HCT116 (cell line): ENCODE results near the gene GLB1L. TPM values are rescaled to one million over a fixed set of nuclear protein-coding genes. Genes with fewer than 3 reads are reported as not detected.

Experiments
- ATAC-seq: fragments of 200-7000 bp; cut with Tn5 transposase; 2 replicates; pipeline ENCODE4 v1.9.1; 2020; ENCODE audit warnings: mild to moderate bottlenecking, moderate library complexity
- BruUV-seq: library from RNA; stranded (reverse); fragments of 400-500 nt; replicated peaks from 2 replicates; lab custom pipeline; 2021; lab: Mats Ljungman, UMichigan
- CTCF ChIA-PET: fragments of 300-600 bp; sonication (Branson Sonifier 250); formaldehyde crosslinking; loops from one replicate; lab custom pipeline; 2021; ENCODE audit warnings: antibody characterized with exemption; lab: Charles Lee
- POLR2A ChIA-PET: fragments of 300-600, 350-600 bp; sonication (Branson Sonifier 250); formaldehyde crosslinking; loops from one replicate; lab custom pipeline; 2021; ENCODE audit warnings: antibody characterized with exemption; lab: Charles Lee
- RAD21 ChIA-PET, 2 experiments: fragments of 300-600 bp; sonication (Branson Sonifier 250); formaldehyde crosslinking; loops; one replicate each; lab custom pipeline; 2023; ENCODE audit warnings: low total read pairs in 2 of 2; ENCODE audit not compliant: uncharacterized antibody in 2 of 2, unreplicated experiment in 2 of 2, low non-redundant PET in 1 of 2; lab: Charles Lee
- DNase-seq: peaks from one replicate; pipeline ENCODE4 v3.0.0-alpha.2; 2010; ENCODE audit warnings: low read depth, low spot score
- H2AFZ ChIP-seq: fragments of 200-600 bp; shearing (Covaris generic), sonication (generic); 2 replicates; pipeline ENCODE4 v1.6.1; 2017; ENCODE audit warnings: low read depth, mixed run types, mixed read lengths, antibody characterized with exemption, low read length; ENCODE audit not compliant: poor library complexity, severe bottlenecking
- H3K27ac ChIP-seq: 2 replicates; pipeline ENCODE4 v1.5.1; 2012; ENCODE audit warnings: low read depth, low read length
- H3K27me3 ChIP-seq: fragments of 200-600 bp; sonication (generic); 2 replicates; pipeline ENCODE4 v1.6.1; 2016; ENCODE audit warnings: mixed run types, low read length, mixed read lengths; ENCODE audit not compliant: insufficient read depth
- H3K36me3 ChIP-seq, 2 experiments: fragments of 200-500 bp in 1 of 2; fragments of 200-600 bp in 1 of 2; sonication (Bioruptor generic) in 1 of 2; sonication (generic) in 1 of 2; 2 replicates each; pipeline versions ENCODE4 v1.5.1 to v1.6.1; 2014 to 2016; ENCODE audit warnings: low read length in 2 of 2, inconsistent platforms in 1 of 2, mixed read lengths in 1 of 2, mixed run types in 1 of 2; ENCODE audit not compliant: insufficient read depth in 2 of 2, control insufficient read depth in 1 of 2
- H3K4me1 ChIP-seq, 2 experiments: fragments of 200-600 bp in 1 of 2; sonication (generic) in 1 of 2; 2 replicates each; pipeline versions ENCODE4 v1.5.1 to v1.6.1; 2012 to 2017; ENCODE audit warnings: low read length in 2 of 2, inconsistent platforms in 1 of 2, mild to moderate bottlenecking in 1 of 2, mixed read lengths in 1 of 2, mixed run types in 1 of 2, moderate library complexity in 1 of 2; ENCODE audit not compliant: insufficient read depth in 2 of 2, control insufficient read depth in 1 of 2
- H3K4me2 ChIP-seq: fragments of 200-600 bp; sonication (generic); 2 replicates; pipeline ENCODE4 v1.6.1; 2017; ENCODE audit warnings: mixed run types, low read length, mixed read lengths
- H3K4me3 ChIP-seq, 2 experiments: fragments of 200-600 bp in 1 of 2; sonication (generic) in 1 of 2; replicated peaks in 1 of 2; 2 replicates each; pipeline ENCODE4 v1.5.1; 2011 to 2016; ENCODE audit warnings: low read length in 2 of 2, control low read depth in 1 of 2, low read depth in 1 of 2, mild to moderate bottlenecking in 1 of 2, mixed read lengths in 1 of 2, mixed run types in 1 of 2
- H3K79me2 ChIP-seq: fragments of 200-600 bp; sonication (generic); 2 replicates; pipeline ENCODE4 v1.6.1; 2017; ENCODE audit warnings: mild to moderate bottlenecking, mixed run types, low read length, moderate library complexity, mixed read lengths; ENCODE audit not compliant: insufficient read depth
- H3K9ac ChIP-seq: fragments of 200-600 bp; sonication (generic); 2 replicates; pipeline ENCODE4 v1.6.1; 2016; ENCODE audit warnings: low read length, mixed read lengths
- H3K9me2 ChIP-seq: fragments of 200-600 bp; sonication (generic), shearing (Covaris generic); 2 replicates; pipeline ENCODE4 v1.6.1; 2017; ENCODE audit warnings: mixed run types, mild to moderate bottlenecking, moderate library complexity; ENCODE audit not compliant: insufficient read depth
- H3K9me3 ChIP-seq, 2 experiments: fragments of 200-500 bp in 1 of 2; fragments of 200-600 bp in 1 of 2; sonication (Bioruptor generic) in 1 of 2; sonication (generic) in 1 of 2; 2 replicates each; pipeline ENCODE4 v1.6.1; 2014 to 2017; ENCODE audit warnings: low read length in 2 of 2, mixed read lengths in 2 of 2, inconsistent platforms in 1 of 2, low read depth in 1 of 2, mild to moderate bottlenecking in 1 of 2, mixed run types in 1 of 2, moderate library complexity in 1 of 2; ENCODE audit not compliant: control insufficient read depth in 1 of 2, insufficient read depth in 1 of 2
- H4K20me1 ChIP-seq: fragments of 200-600 bp; sonication (generic), shearing (Covaris generic); 2 replicates; pipeline ENCODE4 v1.6.1; 2017; ENCODE audit warnings: mixed run types, mild to moderate bottlenecking, moderate library complexity; ENCODE audit not compliant: insufficient read depth
- CEBPB ChIP-seq: IDR thresholded peaks from 2 replicates; pipeline ENCODE4 v1.6.1; 2012; ENCODE audit warnings: low read depth
- EGR1 ChIP-seq: IDR thresholded peaks from 2 replicates; pipeline ENCODE4 v1.6.1; 2012; ENCODE audit warnings: low read depth
- EZH2 ChIP-seq: fragments of 200-600 bp; sonication (generic); IDR thresholded peaks from 2 replicates; pipeline ENCODE4 v1.6.1; 2017; ENCODE audit warnings: antibody characterized with exemption, mixed run types
- JUND ChIP-seq: IDR thresholded peaks from 2 replicates; pipeline ENCODE4 v1.6.1; 2012
- MAX ChIP-seq: IDR thresholded peaks from 2 replicates; pipeline ENCODE4 v1.6.1; 2012
- RAD21 ChIP-seq: IDR thresholded peaks from 2 replicates; pipeline ENCODE4 v1.6.1; 2012; ENCODE audit warnings: low read depth, mild to moderate bottlenecking
- SP1 ChIP-seq: IDR thresholded peaks from 2 replicates; pipeline ENCODE4 v1.6.1; 2012; ENCODE audit warnings: low read depth
- TCF7L2 ChIP-seq: IDR thresholded peaks from 2 replicates; pipeline ENCODE4 v1.7.0; 2011; ENCODE audit warnings: borderline replicate concordance, inconsistent platforms; ENCODE audit not compliant: insufficient read depth, insufficient read length; ENCODE audit errors: extremely low read depth
- YY1 ChIP-seq: IDR thresholded peaks from 2 replicates; pipeline ENCODE4 v1.6.1; 2011; ENCODE audit warnings: low read length, low read depth, moderate library complexity, mild to moderate bottlenecking; ENCODE audit not compliant: insufficient replicate concordance; ENCODE audit errors: extremely low read depth
- intact Hi-C: fragments of 100-400 bp; cut with micrococcal nuclease; formaldehyde crosslinking; loops from 2 replicates; pipeline ENCODE4 v1.10.0; 2022
- total RNA-seq: library from RNA; stranded (reverse); gene quantifications from one replicate; pipeline ENCODE4 v1.2.1, GENCODE V29; 2021; ENCODE audit not compliant: unreplicated experiment
- TF ChIP-seq, protein P1 (sequence below): IDR thresholded peaks from 2 replicates; pipeline ENCODE4 v1.6.1; 2012

GLB1L gene
- total RNA-seq, 1 experiment from 2014 or later: 6.6 TPM

DNA sequence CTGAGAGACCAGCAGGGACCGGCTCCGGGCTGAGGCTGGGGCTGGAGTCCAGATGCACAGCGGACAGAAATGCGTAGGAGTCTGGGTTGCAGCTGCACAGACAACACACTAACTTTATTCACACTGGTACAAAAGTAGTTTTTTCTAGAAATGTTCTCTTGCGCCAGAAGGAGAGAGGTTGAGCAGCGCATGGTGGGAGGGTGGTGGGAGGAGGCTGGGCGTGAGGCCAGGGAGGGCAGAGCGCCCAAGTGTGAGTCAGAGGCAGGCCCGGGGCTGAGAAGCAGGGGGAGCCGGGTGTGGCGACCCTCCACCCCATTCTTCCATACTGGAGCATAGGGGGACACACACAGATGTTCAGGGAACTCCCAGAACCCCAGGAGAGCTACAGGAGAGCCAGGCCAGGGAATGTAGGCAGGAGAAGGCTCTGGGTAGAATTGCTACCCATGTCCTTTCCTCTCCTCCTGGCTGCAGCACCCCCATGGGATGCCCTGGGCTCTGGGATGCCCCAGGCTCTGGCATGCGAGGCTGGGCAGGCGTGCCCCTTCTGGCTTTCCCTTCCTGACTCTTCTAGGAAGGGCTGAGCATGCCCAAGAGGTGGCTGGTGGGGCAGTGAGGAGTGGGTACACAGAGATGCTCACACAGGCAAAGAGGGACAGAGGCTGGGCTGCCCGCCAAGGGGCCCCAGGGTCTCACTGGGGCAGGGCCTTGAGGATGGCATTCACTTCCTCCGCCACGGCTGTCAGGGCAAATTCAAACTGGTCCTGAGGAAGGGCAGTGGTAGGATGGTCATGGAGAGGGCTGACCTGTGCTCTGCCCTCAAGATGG, 44.5 kb upstream of the GLB1L start:
- ChIA-PET CTCF (interaction anchor here (1.0 kb wide), 1 partner anchor 10 kb away, joined by 3 read pairs; the partner anchor contains the start of gene DNAJB2), RAD21 (no interaction called here), POLR2A (no interaction called here)
- peaks cover 16 to 23% of the 10 kb centered on the region in 2 experiments for H3K4me1 ChIP-seq
- ATAC-seq: no peak
- no peaks in the 10 kb centered on the region for H4K20me1 ChIP-seq
- no peak overlapping the region for H3K27ac ChIP-seq
- intact Hi-C loops: no loop called here
- TF ChIP-seq SP1 (no peak), YY1 (no peak), CEBPB (no peak), MAX (no peak), JUND (no peak), EZH2 (no peak), RAD21 (no peak), EGR1 (no peak), TCF7L2 (no peak)
- TF ChIP-seq, protein P1, sequence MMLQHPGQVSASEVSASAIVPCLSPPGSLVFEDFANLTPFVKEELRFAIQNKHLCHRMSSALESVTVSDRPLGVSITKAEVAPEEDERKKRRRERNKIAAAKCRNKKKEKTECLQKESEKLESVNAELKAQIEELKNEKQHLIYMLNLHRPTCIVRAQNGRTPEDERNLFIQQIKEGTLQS: no peak
- H3K79me2 ChIP-seq: no peaks in the 10 kb centered on the region
- H3K27me3 ChIP-seq: no peaks in the 10 kb centered on the region
- H3K4me2 ChIP-seq: peak overlapping the region; percentile 41; the same call in 1 of the 2 replicates
- H3K9ac ChIP-seq: no peak overlapping the region
- H3K36me3 ChIP-seq: no peaks in the 10 kb centered on the region
- no peak overlapping the region for H2AFZ ChIP-seq
- no peak overlapping the region for H3K4me3 ChIP-seq
- no peak for DNase-seq
- no peaks in the 10 kb centered on the region for H3K9me3 ChIP-seq
- H3K9me2 ChIP-seq: no peaks in the 10 kb centered on the region
- BruUV-seq: no TSS peak
